H1 (cell line): Measurements from ENCODE around the gene CTTNBP2.

Source experiments
- BRCA1 ChIP-seq: IDR thresholded peaks from 2 replicates; pipeline ENCODE4 v1.6.1; 2012; ENCODE audit warnings: low read depth, low read length, improper control_type of control experiment
- CTCF ChIP-seq, 3 experiments: IDR thresholded peaks; 1 replicate in 2 of 3; 2 replicates in 1 of 3; pipeline versions ENCODE4 v1.5.1 to v1.6.1; 2011; ENCODE audit warnings: low read length in 3 of 3, mild to moderate bottlenecking in 3 of 3, inconsistent platforms in 2 of 3, low read depth in 1 of 3, moderate library complexity in 1 of 3; ENCODE audit not compliant: insufficient read depth in 1 of 3; ENCODE audit errors: control extremely low read depth in 1 of 3
- GTF2F1 ChIP-seq: IDR thresholded peaks from 2 replicates; pipeline ENCODE4 v1.6.1; 2012; ENCODE audit warnings: low read depth, low read length, improper control_type of control experiment, borderline replicate concordance
- HDAC6 ChIP-seq: IDR thresholded peaks from one replicate; pipeline ENCODE4 v1.7.1; 2012; ENCODE audit warnings: low read depth, mild to moderate bottlenecking, inconsistent platforms, low read length, moderate library complexity
- MAFK ChIP-seq: IDR thresholded peaks from 2 replicates; pipeline ENCODE4 v1.6.1; 2012; ENCODE audit warnings: low read depth, mild to moderate bottlenecking, improper control_type of control experiment, low read length
- MAX ChIP-seq: IDR thresholded peaks from 2 replicates; pipeline ENCODE4 v1.6.1; 2012; ENCODE audit warnings: inconsistent platforms
- POLR2A ChIP-seq, 2 experiments: IDR thresholded peaks; 1 replicate in 1 of 2; 2 replicates in 1 of 2; pipeline ENCODE4 v1.6.1; 2011; ENCODE audit warnings: low read depth in 2 of 2, low read length in 2 of 2, mild to moderate bottlenecking in 2 of 2; ENCODE audit errors: control extremely low read depth in 1 of 2
- POLR2AphosphoS5 ChIP-seq: IDR thresholded peaks from 2 replicates; pipeline ENCODE4 v1.6.1; 2011; ENCODE audit warnings: low read depth, low read length
- SAP30 ChIP-seq: fragments of 300-600 bp; sonication (generic); IDR thresholded peaks from 2 replicates; pipeline ENCODE4 v1.7.1; 2012; ENCODE audit warnings: low read length, moderate library complexity, mild to moderate bottlenecking, inconsistent platforms; ENCODE audit not compliant: insufficient read depth, insufficient replicate concordance
- SIN3A ChIP-seq, 2 experiments: IDR thresholded peaks in 1 of 2; conservative IDR thresholded peaks in 1 of 2; 2 replicates each; pipeline ENCODE4 v1.6.1; 2011 to 2012; ENCODE audit warnings: low read length in 2 of 2, improper control_type of control experiment in 1 of 2, low read depth in 1 of 2, mild to moderate bottlenecking in 1 of 2
- SP2 ChIP-seq: IDR thresholded peaks from 2 replicates; pipeline ENCODE4 v1.6.1; 2012; ENCODE audit warnings: mild to moderate bottlenecking, low read length, inconsistent platforms
- USF2 ChIP-seq: IDR thresholded peaks from 2 replicates; pipeline ENCODE4 v1.6.1; 2011; ENCODE audit warnings: low read length, improper control_type of control experiment

GRCh38 chr7:117806011-117806410, 67.2 kb downstream of the CTTNBP2 start:
- no peak for TF ChIP-seq SP2
- TF ChIP-seq SIN3A (conservative IDR thresholded peaks at IDR 0.05 in 1 of 2, IDR thresholded peaks at IDR 0.05 in 1 of 2; ENCODE audit: low read depth in 1 of 2, low read length in 2 of 2): no peak
- TF ChIP-seq BRCA1: no peak
- TF ChIP-seq POLR2AphosphoS5: no peak
- TF ChIP-seq CTCF (IDR thresholded peaks at IDR 0.05; ENCODE audit: control extremely low read depth in 1 of 3, insufficient read depth in 1 of 3, low read depth in 1 of 3, low read length in 3 of 3): no peak
- no peak for TF ChIP-seq MAX
- no peak for TF ChIP-seq HDAC6
- TF ChIP-seq MAFK: no peak
- TF ChIP-seq POLR2A (IDR thresholded peaks at IDR 0.05; ENCODE audit: control extremely low read depth in 1 of 2, low read depth in 2 of 2, low read length in 2 of 2): no peak
- no peak for TF ChIP-seq GTF2F1
- TF ChIP-seq SAP30: no peak
- TF ChIP-seq USF2: no peak
